HG02970 (cell line): Measurements from ENCODE around the gene PLCXD1.
"Not testable (repeated sequence)": the region's sequence is repeated elsewhere in the genome, so short reads cannot be mapped to it uniquely, and the experiment has no call there.

Experiments
- ATAC-seq: cut with Tn5 transposase; IDR thresholded peaks from one replicate; pipeline ENCODE4 v1.9.1; 2021; ENCODE audit warnings: mild to moderate bottlenecking, moderate library complexity, moderate number of reproducible peaks; ENCODE audit not compliant: unreplicated experiment, low FRiP score

The PLCXD1 gene

DNA sequence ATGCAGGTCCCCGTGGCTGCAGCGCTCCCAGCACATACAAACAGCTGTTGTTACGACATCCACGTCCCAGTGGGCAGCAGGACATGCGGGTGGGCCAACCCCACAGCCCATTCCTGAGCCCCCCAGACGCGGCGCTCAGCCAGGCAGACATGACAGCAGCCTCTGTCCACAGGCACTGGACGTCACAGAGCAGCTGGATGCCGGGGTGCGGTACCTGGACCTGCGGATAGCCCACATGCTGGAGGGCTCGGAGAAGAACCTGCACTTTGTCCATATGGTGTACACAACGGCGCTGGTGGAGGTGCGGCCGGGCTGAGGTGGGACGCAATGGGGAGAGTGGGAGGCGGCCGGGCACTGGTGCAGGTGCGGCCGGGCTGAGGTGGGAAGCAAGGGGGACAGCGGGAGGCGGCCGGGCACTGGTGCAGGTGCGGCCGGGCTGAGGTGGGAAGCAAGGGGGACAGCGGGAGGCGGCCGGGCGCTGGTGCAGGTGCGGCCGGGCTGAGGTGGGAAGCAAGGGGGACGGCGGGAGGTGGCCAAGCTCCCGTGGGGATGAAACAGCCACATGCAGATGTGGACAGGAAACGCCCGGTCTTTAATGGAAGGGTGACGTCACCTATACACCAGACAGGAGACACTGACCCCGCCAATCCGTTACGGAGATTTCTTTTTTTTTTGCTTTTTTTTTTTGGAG lies 9.4 kb downstream of the PLCXD1 start:
- no peak for ATAC-seq

DNA sequence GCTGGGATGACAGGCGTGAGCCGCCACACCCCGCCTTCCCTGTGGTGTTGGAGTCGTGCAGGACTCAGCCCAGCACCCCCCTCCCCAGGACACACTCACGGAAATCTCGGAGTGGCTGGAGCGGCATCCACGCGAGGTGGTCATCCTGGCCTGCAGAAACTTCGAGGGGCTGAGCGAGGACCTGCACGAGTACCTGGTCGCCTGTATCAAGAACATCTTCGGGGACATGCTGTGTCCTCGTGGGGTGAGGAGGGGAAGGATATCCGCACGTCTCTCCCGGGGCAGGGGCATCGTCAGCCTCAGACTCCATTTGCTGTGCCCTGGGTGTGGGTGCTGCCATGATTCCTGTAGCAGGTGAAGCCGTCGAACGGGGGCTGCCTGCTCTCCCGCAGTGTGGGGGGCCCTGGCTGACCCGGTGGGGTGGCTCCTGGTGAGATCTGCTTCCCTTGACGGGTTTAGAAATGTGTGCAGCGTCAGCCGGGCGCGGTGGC lies 10.3 kb downstream of the PLCXD1 start:
- no peak for ATAC-seq

DNA sequence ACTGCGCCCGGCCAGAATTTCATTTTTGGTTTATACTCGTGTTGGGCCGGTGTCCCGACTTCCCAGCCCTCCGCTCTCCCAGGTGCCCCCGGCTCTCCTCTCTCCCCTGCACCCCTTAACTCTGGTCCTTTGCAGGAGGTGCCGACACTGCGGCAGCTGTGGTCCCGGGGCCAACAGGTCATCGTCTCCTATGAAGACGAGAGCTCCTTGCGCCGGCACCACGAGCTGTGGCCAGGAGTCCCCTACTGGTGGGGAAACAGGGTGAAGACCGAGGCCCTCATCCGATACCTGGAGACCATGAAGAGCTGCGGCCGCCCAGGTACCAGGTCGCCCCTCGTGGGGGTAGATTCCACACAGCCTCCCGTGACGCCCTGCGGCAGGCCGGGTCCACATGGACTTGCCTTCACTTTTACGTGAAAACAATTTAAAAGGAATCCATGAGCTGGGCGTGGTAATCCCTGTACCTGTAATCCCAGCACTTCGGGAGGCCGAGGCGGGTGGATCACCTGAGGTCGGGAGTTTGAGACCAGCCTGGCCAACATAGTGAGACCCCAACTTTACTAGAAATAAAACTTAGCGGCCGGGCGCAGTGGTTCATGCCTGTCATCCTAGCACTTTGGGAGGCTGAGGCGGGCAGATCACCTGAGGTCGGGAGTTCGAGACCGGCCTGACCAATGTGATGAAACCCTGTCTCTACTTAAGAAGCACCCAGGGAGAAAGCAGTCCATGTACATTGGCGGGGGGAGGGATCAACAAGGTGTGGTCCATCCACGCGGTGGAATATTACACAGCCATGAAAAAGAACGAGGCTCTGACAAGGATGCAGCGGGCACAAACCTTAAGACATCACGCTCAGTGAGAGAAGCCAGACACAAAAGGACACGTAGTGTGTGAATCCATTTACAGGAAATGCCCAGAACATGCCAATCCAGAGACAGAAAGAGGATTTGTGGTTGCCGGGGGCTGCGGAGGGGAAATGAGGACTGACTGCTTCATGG lies 12.0 kb downstream of the PLCXD1 start:
- no peak for ATAC-seq

DNA sequence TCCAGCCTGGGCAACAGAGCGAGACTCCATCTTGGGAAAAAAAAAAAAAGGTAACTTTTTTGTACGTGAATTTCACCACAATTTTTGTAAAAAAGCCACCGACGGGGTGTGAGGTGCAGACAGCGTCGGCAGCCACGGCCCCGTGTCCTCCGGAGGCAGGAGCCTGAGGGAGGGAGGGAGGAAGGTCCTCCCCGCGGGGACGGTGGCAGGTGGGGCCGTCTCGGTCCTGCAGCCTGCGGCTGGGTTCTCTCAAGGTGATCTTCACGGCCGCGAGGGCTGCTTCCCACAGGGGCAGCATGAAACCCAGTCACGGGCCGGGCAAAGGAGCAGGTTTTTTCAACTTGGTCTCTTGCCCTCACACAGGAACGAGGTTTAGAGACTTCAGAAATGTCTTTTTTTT lies 14.0 kb downstream of the PLCXD1 start:
- ATAC-seq, result no peak

DNA sequence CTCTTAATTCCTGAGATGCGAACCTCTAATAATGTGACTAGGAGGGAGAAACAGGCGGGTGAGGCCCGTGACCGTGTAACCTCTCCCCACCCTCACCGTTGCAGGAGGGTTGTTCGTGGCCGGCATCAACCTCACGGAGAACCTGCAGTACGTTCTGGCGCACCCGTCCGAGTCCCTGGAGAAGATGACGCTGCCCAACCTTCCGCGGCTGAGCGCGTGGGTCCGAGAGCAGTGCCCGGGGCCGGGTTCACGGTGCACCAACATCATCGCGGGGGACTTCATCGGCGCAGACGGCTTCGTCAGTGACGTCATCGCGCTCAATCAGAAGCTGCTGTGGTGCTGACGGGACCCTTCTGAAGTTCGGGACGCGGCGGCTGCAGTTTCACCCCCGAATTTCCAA lies 17.8 kb downstream of the PLCXD1 start:
- no peak for ATAC-seq

DNA sequence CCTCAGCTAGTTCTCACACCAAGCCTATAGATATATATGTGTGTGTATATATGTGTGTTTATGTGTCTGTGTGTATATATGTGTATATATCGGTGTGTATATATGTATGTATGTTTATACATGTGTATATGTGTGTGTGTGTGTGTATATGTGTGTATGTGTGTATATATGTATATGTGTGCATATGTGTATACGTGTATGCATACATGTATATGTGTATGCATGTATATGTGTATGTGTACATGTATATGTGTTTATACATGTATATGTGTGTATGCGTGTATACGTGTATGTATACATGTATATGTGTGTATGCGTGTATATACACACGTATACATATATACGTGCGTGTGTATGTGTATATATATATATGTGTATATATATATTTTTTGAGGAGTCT lies 19.2 kb downstream of the PLCXD1 start:
- ATAC-seq, result no peak

DNA sequence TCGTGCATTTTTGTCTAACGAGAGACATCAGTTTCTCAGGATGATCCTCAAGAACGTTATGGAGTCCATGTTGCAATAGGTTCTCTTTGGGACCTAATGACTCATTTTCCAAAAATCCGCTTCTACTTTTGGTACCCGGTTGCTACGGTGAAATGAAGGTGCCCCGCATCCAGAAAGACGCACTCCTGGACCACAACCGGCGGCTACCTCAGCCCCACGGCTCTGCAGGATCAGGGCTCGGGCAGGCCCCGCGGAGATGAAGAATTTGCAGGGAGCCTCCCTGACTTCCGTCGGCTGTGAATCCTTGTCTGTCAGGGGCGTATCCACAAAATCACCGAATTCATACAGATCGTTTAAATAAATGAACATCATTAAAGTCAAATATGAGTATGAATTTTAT lies 21.8 kb downstream of the PLCXD1 start:
- ATAC-seq, result no peak

DNA sequence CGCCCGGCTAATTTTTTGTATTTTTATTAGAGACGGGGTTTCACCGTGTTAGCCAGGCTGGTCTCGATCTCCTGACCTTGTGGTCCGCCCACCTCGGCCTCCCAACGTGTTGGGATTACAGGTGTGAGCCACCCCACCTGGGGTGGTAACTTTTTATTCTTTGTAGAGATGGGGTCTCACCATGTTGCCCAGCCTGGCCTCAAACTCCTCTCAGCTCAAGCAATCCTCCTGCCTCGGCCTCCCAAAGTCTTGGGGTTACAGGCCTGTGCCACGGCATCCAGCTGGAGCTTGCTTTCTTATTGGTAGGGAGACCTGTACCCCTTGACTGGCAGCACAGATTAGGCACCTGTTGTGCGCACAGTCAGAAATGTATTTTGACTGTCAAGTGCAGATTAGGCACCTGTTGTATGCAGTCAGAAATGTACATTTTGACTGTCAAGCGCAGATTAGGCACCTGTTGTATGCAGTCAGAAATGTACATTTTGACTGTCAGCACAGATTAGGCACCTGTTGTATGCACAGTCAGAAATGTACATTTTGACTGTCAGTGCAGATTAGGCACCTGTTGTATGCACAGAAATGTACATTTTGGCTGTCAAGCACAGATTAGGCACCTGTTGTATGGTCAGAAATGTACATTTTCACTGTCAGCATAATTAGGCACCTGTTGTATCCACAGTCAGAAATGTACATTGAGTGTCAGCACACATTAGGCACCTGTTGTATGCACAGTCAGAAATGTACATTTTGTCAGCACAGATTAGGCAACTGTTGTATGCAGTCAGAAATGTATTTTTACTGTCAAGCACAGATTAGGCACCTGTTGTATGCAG lies 24.8 kb downstream of the PLCXD1 start:
- not testable (repeated sequence) for ATAC-seq

DNA sequence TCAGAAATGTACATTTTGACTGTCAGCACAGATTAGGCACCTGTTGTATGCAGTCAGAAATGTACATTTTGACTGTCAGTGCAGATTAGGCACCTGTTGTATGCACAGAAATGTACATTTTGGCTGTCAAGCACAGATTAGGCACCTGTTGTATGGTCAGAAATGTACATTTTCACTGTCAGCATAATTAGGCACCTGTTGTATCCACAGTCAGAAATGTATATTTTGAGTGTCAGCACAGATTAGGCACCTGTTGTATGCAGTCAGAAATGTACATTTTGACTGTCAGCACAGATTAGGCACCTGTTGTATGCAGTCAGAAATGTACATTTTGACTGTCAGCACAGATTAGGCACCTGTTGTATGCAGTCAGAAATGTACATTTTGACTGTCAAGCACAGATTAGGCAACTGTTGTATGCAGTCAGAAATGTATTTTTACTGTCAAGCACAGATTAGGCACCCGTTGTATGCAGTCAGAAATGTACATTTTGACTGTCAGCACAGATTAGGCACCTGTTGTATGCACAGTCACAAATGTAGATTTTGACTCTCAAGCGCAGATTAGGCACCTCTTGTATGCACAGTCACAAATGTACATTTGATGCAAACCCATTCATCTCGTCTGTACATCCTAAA lies 25.6 kb downstream of the PLCXD1 start:
- ATAC-seq, result not testable (repeated sequence)

DNA sequence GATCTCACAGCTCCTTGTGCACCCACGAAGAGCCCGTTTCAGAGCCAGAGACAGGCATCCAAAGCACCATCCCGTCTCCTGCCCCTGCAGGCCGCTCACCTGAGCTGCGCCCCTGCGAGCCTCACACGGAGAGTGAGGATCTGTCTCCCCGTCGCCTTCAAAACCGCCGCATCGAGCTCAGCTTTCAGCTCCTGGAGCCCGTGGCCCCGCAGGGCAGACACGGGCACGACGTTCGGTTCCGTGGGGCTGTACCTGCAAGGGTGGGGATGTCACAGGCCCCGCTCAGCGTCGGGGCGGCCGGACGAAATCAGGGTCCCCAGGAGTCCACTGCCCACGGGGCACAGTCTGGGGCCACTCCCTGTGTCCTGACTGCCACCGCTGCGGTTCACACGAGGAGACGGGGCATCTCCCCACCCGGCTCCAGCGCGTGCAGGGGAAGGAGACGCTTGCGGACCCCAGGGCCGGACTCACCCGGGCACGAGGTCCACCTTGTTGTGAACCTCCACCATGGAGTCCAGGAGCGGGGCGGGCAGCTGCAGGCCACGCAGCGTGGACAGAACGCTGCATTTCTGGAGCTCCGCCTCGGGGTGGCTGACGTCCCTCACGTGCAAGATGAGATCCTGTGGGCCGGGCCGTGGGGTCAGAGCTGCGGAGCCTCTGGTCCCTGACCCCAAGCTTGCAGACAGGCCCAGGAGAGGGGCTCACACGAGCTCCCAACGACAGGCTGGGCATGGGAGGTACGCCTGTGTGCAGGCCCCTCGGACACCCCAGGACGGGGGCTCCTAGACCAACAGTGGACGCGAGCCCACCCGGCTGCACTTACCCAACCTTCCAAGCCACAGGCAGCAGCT lies 26.3 kb downstream of the PLCXD1 start:
- no peak for ATAC-seq

DNA sequence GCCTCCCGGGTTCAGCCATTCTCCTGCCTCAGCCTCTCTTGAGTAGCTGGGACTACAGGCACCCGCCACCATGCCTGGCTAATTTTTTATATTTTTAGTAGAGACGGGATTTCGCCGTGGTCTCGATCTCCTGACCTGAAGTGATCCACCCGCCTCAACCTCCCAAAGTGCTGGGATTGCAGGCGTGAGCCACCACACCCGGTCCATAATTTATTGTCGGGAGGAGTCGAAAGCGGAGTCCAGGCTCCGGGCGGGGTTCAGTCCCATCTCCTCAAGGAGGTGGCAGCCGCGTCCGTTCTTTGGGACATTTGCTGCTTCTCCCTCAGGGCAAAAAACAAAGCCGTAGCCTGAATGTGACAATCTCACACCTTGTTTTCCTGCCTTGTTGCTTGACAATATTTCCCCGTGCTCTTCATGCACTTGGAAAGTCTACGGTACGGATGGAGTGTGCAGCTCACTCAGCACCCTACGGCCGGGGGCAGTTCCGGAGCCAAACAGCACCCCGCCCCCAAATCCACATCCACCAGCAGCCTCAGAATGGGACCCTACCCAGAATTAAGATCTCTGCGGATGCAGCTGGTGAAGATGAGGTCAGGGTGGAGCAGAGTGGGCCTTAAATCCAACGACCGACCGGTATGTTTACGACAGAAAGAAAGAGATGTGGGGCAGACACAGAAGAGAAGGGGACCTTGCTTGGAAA lies 27.8 kb downstream of the PLCXD1 start:
- no peak for ATAC-seq

DNA sequence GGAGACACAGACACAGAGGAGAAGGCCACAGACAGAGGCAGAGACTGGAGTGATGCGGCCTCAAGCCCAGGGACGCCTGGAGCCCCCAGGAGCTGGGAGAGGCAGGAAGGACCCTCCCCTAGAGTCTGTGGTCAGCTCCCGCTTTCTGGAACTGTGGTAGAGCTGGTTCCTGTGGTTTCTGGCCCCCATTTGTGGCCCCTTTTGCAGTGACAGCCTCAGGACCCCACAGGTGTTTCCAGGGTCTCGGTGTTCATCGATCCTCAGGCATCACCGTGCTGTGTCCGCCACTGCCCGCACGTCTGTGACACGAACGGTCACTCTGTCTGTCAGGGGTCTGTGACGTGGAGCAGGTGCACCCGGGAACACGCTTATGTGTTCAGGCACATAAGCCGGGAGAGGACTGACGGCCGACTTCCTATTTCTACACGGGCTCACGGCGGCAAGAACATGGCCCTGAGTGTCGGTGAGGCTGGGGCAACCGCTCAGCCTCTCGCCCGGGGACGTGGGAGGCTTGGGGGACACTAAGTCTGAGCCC lies 29.5 kb downstream of the PLCXD1 start:
- ATAC-seq, result no peak

DNA sequence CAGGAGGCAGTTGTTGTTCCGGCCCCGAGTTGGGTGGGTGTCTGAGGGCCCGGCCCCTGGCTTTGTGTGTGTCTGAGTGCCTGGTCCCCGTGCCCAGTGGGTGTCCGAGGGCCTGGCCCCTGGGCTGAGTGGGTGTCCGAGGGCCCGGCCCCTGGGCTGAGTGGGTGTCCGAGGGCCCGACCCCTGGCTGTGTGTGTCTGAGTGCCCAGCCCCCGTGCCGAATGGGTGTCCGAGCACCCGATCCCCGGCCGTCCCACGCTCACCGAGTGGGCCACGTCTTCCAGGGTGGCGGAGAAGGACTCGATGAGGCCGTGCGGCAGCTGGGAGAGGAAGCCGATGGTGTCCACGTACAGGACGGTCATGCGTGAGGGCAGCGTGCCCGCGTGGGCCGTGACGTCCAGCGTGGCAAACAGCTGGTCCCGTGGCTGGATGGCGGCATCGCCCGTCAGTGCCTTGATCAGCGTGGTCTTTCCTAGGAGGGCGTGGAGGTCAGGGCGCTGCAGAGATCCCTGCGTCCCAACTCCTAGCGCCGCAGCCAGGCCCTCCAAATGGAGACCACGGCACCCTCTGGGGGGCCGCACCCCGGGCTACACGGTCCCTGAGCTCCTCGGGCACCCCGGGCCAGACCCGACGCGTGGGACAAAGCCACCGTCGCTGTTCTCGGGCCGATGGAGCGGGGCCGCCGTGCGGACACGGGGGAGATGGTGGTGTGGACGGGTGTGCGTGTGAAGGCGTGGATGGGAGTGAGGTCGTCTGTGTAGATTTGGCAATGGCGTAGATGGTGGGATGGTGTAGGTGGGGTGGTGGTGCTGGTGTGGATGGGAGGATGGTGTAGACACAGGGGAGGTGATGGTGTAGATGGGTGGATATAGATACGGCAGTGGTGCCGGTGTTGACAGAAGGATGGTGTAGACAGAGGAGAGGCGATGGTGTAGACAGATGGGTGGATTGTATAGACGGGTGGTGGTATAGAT lies 30.3 kb downstream of the PLCXD1 start:
- no peak for ATAC-seq

DNA sequence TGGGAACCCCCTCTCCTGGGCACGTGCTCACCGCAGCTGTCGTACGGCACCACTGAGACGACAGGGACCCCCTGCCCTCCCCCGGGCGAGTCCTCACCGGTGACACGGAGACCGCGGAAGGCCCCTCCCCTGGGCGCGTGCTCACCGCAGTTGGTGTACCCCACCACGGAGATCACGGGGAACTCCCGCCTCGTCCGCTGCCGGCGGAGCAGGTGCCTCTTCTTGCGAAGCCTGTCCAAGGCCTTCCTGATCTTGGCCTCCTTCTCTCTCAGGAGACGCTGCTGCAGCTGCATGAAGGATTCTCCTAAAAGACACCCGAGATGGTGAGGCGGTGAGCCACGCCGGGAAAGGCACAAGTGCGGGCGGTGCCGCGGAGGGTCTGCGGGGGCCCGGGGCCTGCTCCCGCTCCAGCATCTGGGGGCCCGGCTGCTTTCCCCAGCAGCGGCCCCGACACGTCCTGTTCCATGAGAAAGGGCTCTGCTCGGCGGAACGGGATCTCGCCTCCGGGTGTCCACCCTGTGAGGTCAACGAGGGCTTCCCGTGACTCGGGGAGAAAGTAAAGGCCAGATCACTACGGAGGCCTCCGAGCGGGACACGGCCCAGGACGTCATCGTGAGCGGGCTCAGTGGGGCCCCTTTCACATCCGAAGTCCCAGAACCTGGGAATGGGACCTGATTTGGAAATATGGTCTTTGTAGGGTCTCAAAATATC lies 31.6 kb downstream of the PLCXD1 start:
- ATAC-seq, result no peak

DNA sequence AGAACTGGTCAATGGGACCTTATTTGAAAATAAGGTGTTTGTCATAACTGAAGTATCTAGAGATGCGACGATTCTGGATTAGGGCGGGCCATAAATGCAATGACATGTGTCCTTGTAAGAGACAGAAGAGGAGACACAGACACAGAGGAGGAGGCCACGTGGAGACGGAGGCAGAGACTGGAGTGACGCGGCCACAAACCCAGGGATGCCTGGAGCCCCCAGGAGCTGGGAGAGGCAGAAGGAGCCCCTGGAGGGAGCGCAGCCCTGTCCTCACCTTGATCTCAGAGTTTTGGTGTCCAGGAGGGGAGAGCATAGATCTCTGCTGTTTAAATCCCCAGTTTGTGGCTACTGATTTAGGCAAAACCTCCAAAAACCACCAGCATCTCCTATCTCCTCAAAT lies 32.4 kb downstream of the PLCXD1 start:
- ATAC-seq, result no peak

DNA sequence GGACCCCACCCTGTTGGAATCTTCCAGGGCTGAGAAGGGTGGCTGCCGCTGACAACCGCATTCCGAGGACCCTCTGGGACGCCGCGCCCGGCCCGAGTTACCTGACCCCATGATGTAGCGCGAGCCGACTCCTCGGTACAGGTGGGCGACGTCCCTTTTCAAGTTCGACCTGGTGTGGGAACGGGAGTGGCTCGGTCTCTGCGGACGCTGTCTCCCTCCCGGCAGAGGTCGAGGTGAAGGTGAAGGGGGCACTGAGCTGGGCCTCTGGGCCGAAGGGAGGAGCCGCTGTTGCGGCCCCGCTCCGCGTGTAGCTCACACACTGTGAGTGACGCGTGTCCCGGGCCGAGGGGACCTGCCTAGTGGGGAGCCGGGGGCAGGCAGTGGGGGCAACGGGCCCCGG lies 32.9 kb downstream of the PLCXD1 start:
- ATAC-seq, result no peak
